ENCODE data around the gene ZYX. TPM values are rescaled to one million over a fixed set of nuclear protein-coding genes. Genes with fewer than 3 reads are reported as not detected.
A peak's percentile ranks its signal among the peaks of the same experiment; 100 is the strongest.

Gene ZYX
- total RNA-seq, 2 donors from 2014 or later = 40.2 to 60.6 TPM

GRCh38 chr7:143392875-143393266, 11.7 kb downstream of the ZYX start:
- 93 to 98% methylated on average over 5 of the region's 6 CpGs for WGBS, 2 donors
- peaks cover 36% of the 10 kb centered on the region for H3K4me1 ChIP-seq
- peaks cover 0 to 3% of the 10 kb centered on the region in 2 donors for H3K36me3 ChIP-seq (replicated peaks in 1 of 2; ENCODE audit: insufficient read depth in 1 of 2, low read depth in 2 of 2)
- ATAC-seq (no peak), DNase-seq (no peak)
- TF ChIP-seq CTCF (IDR thresholded peaks at IDR 0.05) = no peak
- no peak for TF ChIP-seq POLR2A (IDR thresholded peaks at IDR 0.05)
- peak overlapping the region in 3 of 4 donors; percentile 76 to 84 (median 80) for H3K27ac ChIP-seq
- intact Hi-C loops (cut with DNase I) = no loop called here
- H3K9me3 ChIP-seq = no peaks in the 10 kb centered on the region
- no peaks in the 10 kb centered on the region for H3K27me3 ChIP-seq
- no peak overlapping the region for H3K4me3 ChIP-seq

GRCh38 chr7:143393267-143394041, 12.3 kb downstream of the ZYX start:
- peak overlapping the region in 3 of 4 donors; percentile 76 to 84 (median 80) for H3K27ac ChIP-seq
- H3K27me3 ChIP-seq = no peaks in the 10 kb centered on the region
- intact Hi-C loops (cut with DNase I) = no loop called here
- ATAC-seq (peak; percentile 51), DNase-seq (peak; percentile 55 to 78 (median 74))
- H3K9me3 ChIP-seq = no peaks in the 10 kb centered on the region
- TF ChIP-seq POLR2A (IDR thresholded peaks at IDR 0.05) (peak in 1 of 3 donors; percentile 3), CTCF (IDR thresholded peaks at IDR 0.05) (no peak)
- no peak overlapping the region for H3K4me3 ChIP-seq
- H3K4me1 ChIP-seq = peaks cover 36% of the 10 kb centered on the region
- WGBS, 2 donors = 69 to 76% methylated on average over 12 to 14 of the region's 14 CpGs
- peaks cover 0 to 3% of the 10 kb centered on the region in 2 donors for H3K36me3 ChIP-seq (replicated peaks in 1 of 2; ENCODE audit: insufficient read depth in 1 of 2, low read depth in 2 of 2)

- H3K27ac ChIP-seq = peak overlapping the region in 1 of 4 donors; percentile 10
- DNase-seq = no peak
- intact Hi-C loops (cut with DNase I) = no loop called here
- TF ChIP-seq CTCF (IDR thresholded peaks at IDR 0.05) (no peak), POLR2A (IDR thresholded peaks at IDR 0.05) (no peak)
- no peaks in the 10 kb centered on the region for H3K27me3 ChIP-seq
- peaks cover 36% of the 10 kb centered on the region for H3K4me1 ChIP-seq
- peaks cover 0 to 3% of the 10 kb centered on the region in 2 donors for H3K36me3 ChIP-seq (replicated peaks in 1 of 2; ENCODE audit: insufficient read depth in 1 of 2, low read depth in 2 of 2)
- WGBS, 2 donors = 90% methylated on average over 6 of the region's 6 CpGs
- H3K9me3 ChIP-seq = no peaks in the 10 kb centered on the region
- no peak overlapping the region for H3K4me3 ChIP-seq
- no peak for ATAC-seq
Measured at GRCh38 chr7:143394068-143394467, 12.9 kb downstream of the ZYX start.

GRCh38 chr7:143394777-143395176, 13.6 kb downstream of the ZYX start:
- Histone ChIP-seq H3K9me3 (no peaks in the 10 kb centered on the region), H3K27me3 (no peaks in the 10 kb centered on the region), H3K27ac (no peak overlapping the region), H3K4me1 (peaks cover 36% of the 10 kb centered on the region), H3K36me3 (replicated peaks in 1 of 2; ENCODE audit: insufficient read depth in 1 of 2, low read depth in 2 of 2) (peaks cover 0 to 3% of the 10 kb centered on the region in 2 donors), H3K4me3 (no peak overlapping the region)
- 91 to 94% methylated on average over 5 to 6 of the region's 6 CpGs for WGBS, 2 donors
- DNase-seq (no peak), ATAC-seq (no peak)
- intact Hi-C loops (cut with DNase I) = no loop called here
- TF ChIP-seq CTCF (IDR thresholded peaks at IDR 0.05) = no peak
- TF ChIP-seq POLR2A (IDR thresholded peaks at IDR 0.05) = no peak

Data from body of pancreas (tissue), 4 donors.